Tibial nerve (tissue), 4 donors: ENCODE results near the gene EGFLAM.

ENCODE experiments used
- EP300 ChIP-seq, 2 donors: sonication (generic); formaldehyde crosslinking; IDR thresholded peaks; one replicate each; pipeline ENCODE4 v1.6.1; 2017; ENCODE audit warnings: antibody characterized with exemption in 2 of 2, mild to moderate bottlenecking in 1 of 2
- TF ChIP-seq, protein P1 (sequence below), 5 experiments: fragments of 200-600 bp in 3 of 5; fragments of 450-650 bp in 2 of 5; sonication (generic) in 3 of 5; IDR thresholded peaks; one replicate each; pipeline ENCODE4 v1.5.1; 2016 to 2019; ENCODE audit warnings: antibody characterized with exemption in 5 of 5, mild to moderate bottlenecking in 3 of 5, moderate library complexity in 2 of 5

- TF ChIP-seq, protein P1, sequence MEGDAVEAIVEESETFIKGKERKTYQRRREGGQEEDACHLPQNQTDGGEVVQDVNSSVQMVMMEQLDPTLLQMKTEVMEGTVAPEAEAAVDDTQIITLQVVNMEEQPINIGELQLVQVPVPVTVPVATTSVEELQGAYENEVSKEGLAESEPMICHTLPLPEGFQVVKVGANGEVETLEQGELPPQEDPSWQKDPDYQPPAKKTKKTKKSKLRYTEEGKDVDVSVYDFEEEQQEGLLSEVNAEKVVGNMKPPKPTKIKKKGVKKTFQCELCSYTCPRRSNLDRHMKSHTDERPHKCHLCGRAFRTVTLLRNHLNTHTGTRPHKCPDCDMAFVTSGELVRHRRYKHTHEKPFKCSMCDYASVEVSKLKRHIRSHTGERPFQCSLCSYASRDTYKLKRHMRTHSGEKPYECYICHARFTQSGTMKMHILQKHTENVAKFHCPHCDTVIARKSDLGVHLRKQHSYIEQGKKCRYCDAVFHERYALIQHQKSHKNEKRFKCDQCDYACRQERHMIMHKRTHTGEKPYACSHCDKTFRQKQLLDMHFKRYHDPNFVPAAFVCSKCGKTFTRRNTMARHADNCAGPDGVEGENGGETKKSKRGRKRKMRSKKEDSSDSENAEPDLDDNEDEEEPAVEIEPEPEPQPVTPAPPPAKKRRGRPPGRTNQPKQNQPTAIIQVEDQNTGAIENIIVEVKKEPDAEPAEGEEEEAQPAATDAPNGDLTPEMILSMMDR (IDR thresholded peaks at IDR 0.05): no peak
- TF ChIP-seq EP300 (IDR thresholded peaks at IDR 0.05): no peak
Observed at GRCh38 chr5:38387161-38387560, 128.8 kb downstream of the EGFLAM start.
